ENCODE measurements around the gene KRTAP10-3.

GRCh38 chr21:44508711-44509445, 49.7 kb downstream of the KRTAP10-3 start:
- TF ChIP-seq CTCF (IDR thresholded peaks at IDR 0.05) (no peak), POLR2AphosphoS5 (IDR thresholded peaks at IDR 0.05; ENCODE audit: low read depth, low read length) (no peak)
